Activated CD8-positive, alpha-beta memory T cell treated with anti-CD3 and anti-CD28 coated beads for 1 hour (primary cell): ENCODE results near the gene ST8SIA1.
"Not testable (repeated sequence)": the region's sequence is repeated elsewhere in the genome, so short reads cannot be mapped to it uniquely, and the experiment has no call there.

Experiments used
- DNase-seq, 2 donors: peaks; one replicate each; pipeline ENCODE4 v3.0.0-alpha.2; 2020; ENCODE audit warnings: low read depth in 1 of 2; ENCODE audit errors: extremely low read depth in 1 of 2

Gene ST8SIA1

GRCh38 chr12:22188431-22188830 is 146.1 kb downstream of the ST8SIA1 start:
- no peak for DNase-seq

DNA sequence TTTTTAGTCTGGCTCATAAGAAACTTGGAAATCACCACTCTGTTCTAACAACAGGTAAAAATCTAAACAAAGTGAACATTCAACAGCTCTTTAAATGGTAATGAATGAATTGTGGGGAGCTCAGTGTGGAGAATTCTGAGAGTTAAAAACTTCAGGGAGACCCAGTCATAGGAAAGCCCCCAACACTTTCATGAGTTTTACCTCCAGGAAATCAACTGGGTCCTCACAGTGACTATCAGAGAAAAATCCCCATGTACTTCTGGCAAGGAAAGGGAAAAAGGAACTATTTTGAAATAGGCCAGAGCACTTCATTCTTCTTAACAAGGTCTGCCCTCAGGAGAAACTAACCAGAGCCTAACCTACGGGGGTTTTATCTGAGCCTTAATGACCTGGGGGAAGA is 153.8 kb downstream of the ST8SIA1 start:
- DNase-seq, result no peak

- DNase-seq, result no peak
These were observed 161.3 kb downstream of the ST8SIA1 start for GRCh38 chr12:22173177-22173576.

DNA sequence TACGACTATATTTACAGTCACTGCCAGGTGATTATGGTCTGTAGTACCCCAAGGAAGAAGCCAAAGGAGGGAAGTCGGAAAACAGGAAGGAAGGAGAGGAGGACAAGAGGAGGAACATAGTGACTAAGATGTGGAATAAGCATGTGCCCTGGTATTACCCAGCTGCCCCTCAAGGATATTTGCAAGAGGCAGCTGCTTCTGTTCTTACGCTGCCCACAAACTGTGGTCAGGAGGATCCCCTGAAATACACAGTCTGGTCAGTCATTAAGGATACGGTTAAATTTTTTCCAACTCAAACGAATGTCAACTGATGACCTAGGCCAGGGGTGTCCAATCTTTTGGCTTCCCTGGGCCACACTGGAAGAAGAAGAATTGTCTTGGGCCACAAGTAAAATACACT is 162.0 kb downstream of the ST8SIA1 start:
- no peak for DNase-seq

- no peak for DNase-seq
These were observed 165.1 kb downstream of the ST8SIA1 start for GRCh38 chr12:22169376-22169775.

- no peak for DNase-seq
These were observed 170.4 kb downstream of the ST8SIA1 start for GRCh38 chr12:22164139-22164538.

GRCh38 chr12:22163594-22163993 is 170.9 kb downstream of the ST8SIA1 start:
- no peak for DNase-seq

DNA sequence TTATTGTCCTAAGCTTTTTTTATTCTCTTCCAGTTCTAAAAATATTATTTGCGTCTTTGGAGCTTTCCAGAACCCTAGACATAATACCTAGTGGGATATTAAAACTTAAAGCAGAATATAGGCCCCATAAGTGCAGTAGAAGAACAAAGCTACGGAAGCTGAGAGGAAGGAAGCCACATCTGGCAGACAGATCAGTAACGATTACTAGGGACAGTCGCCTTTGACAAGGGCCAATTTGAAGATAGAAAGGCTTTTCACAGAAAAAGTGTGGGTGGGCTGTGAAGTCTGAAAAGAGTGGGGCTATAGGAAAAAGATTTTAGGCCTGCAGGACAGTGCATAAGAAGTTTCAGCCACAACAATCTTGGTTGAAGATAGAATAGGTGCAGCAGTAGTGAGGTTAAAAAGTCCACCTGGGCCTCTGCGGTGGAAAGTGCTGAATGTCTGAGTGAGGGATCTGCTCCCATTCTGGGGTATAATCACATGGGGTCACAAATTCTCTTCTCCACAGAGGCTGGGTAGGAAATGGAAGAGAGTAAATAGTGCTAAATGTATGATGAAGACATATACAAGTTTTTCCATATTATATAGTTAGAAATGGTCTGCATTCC is 174.0 kb downstream of the ST8SIA1 start:
- no peak for DNase-seq

DNA sequence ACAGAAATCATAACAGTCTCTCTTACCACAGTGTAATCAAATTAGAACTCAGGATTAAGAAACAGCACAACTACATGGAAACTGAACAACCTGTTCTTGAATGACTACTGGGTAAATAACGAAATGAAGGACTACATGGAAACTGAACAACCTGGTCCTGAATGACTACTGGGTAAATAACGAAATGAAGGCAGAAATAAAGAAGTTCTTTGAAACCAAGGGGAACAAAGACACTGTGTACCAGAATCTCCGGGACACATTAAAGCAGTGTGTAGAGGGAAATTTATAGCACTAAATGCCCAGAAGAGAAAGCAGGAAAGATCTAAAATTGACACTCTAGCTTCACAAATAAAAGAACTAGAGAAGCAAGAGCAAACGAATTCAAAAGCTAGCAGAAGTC is 185.2 kb downstream of the ST8SIA1 start:
- not testable (repeated sequence) for DNase-seq

DNA sequence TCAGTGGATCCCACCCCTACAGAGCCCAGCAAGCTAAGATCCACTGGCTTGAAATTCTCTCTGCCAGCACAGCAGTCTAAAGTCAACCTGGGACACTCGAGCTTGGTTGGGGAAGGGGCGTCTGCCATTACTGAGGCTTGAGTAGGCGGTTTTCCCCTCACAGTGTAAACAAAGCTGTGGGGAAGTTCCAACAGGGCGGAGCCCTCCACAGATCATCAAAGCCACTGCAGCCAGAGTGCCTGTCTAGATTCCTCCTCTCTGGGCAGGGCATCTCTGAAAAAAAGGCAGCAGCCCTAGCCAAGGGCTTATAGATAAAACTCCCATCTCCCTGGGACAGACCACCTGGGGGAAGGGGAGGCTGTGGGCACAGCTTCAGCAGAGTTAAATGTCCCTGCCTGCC is 187.8 kb downstream of the ST8SIA1 start:
- not testable (repeated sequence) for DNase-seq
